ENCODE measurements around the gene TEX30.

DNA sequence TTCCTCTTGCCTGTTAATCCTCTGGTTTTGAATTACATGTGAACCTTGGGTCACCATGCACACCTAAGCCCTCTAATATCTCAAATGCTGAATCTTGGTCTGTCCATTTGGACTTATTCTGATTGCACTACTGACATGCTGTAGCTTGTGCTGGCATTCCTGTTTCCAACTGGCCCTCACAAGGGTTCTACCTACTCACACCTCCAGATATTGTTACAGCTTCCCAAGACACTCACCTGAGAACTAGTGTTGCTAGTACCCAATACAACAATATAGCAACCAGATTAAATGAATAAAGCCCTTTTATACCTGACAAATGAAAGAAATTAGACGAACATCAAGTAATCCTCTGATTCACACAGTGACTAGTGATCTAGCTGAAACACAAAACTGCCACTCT lies 16.6 kb downstream of the TEX30 start:
- TF ChIP-seq POLR2A (IDR thresholded peaks at IDR 0.05), result no peak
- TF ChIP-seq, protein P1, sequence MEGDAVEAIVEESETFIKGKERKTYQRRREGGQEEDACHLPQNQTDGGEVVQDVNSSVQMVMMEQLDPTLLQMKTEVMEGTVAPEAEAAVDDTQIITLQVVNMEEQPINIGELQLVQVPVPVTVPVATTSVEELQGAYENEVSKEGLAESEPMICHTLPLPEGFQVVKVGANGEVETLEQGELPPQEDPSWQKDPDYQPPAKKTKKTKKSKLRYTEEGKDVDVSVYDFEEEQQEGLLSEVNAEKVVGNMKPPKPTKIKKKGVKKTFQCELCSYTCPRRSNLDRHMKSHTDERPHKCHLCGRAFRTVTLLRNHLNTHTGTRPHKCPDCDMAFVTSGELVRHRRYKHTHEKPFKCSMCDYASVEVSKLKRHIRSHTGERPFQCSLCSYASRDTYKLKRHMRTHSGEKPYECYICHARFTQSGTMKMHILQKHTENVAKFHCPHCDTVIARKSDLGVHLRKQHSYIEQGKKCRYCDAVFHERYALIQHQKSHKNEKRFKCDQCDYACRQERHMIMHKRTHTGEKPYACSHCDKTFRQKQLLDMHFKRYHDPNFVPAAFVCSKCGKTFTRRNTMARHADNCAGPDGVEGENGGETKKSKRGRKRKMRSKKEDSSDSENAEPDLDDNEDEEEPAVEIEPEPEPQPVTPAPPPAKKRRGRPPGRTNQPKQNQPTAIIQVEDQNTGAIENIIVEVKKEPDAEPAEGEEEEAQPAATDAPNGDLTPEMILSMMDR (IDR thresholded peaks at IDR 0.05), result no peak

Data from lower leg skin (tissue), 3 donors.